ENCODE measurements around the gene SPACA6. TPM values are rescaled to one million over a fixed set of nuclear protein-coding genes. Genes with fewer than 3 reads are reported as not detected.

The SPACA6 gene
- total and polyA plus RNA-seq, 5 donors: 15.0 to 25.7 (median 17.0) TPM

Small RNA genes lying within 50 kb of the gene (microRNA-seq; reads per million reads assigned to microRNA genes)
- 4,074 to 8,630 reads per million in 2 donors for gene MIR125A
- 4,300 to 10,926 reads per million in 2 donors for gene MIR99B
- gene MIRLET7E: 5,943 to 10,734 reads per million in 2 donors

Other genes with a start within 250 kb of the SPACA6 start
- gene SIGLEC8, start 234.9 kb upstream of the SPACA6 start, total RNA-seq: not detected
- not detected for gene SIGLEC8, start 234.9 kb upstream of the SPACA6 start, polyA plus RNA-seq
- gene CEACAM18, start 214.8 kb upstream of the SPACA6 start, total RNA-seq: not detected
- gene CEACAM18, start 214.8 kb upstream of the SPACA6 start, polyA plus RNA-seq: not detected
- gene SIGLEC12, start 191.5 kb upstream of the SPACA6 start, total RNA-seq: under 1 TPM in 1 of 4 donors, not detected in 3; 0.36 TPM
- 0.05 TPM for gene SIGLEC12, start 191.5 kb upstream of the SPACA6 start, polyA plus RNA-seq
- under 1 TPM in 3 of 4 donors, not detected in 1; 0.25 to 0.37 (median 0.35) TPM for gene SIGLEC6, start 161.7 kb upstream of the SPACA6 start, total RNA-seq
- gene SIGLEC6, start 161.7 kb upstream of the SPACA6 start, polyA plus RNA-seq: not detected
- gene ZNF175, start 122.0 kb upstream of the SPACA6 start, total RNA-seq: 10 to 100 TPM in 2 of 4 donors, 1 to 10 TPM in 2; 8.7 to 12.4 (median 10.1) TPM
- 3.3 TPM for gene ZNF175, start 122.0 kb upstream of the SPACA6 start, polyA plus RNA-seq
- gene SIGLEC5, start 62.9 kb upstream of the SPACA6 start, total RNA-seq: 1 to 10 TPM in 1 of 4 donors, under 1 TPM in 2, not detected in 1; 0.20 to 1.2 (median 0.88) TPM
- not detected for gene SIGLEC5, start 62.9 kb upstream of the SPACA6 start, polyA plus RNA-seq
- 1 to 10 TPM; 1.7 to 5.5 (median 3.8) TPM for gene SIGLEC14, start 46.5 kb upstream of the SPACA6 start, total RNA-seq
- gene SIGLEC14, start 46.5 kb upstream of the SPACA6 start, polyA plus RNA-seq: 0.75 TPM
- gene HAS1, start 30.7 kb downstream of the SPACA6 start, total RNA-seq: 1 to 10 TPM in 3 of 4 donors, under 1 TPM in 1; 0.40 to 1.2 (median 1.1) TPM
- gene HAS1, start 30.7 kb downstream of the SPACA6 start, polyA plus RNA-seq: 1.7 TPM
- 10 to 100 TPM in 1 of 4 donors, 1 to 10 TPM in 3; 3.6 to 15.1 (median 7.0) TPM for gene FPR1, start 58.5 kb downstream of the SPACA6 start, total RNA-seq
- 0.97 TPM for gene FPR1, start 58.5 kb downstream of the SPACA6 start, polyA plus RNA-seq
- gene FPR2, start 67.8 kb downstream of the SPACA6 start, total RNA-seq: 1 to 10 TPM in 2 of 4 donors, under 1 TPM in 2; 0.42 to 1.4 (median 1.0) TPM
- gene FPR2, start 67.8 kb downstream of the SPACA6 start, polyA plus RNA-seq: 0.09 TPM
- gene FPR3, start 101.8 kb downstream of the SPACA6 start, total RNA-seq: 10 to 100 TPM in 1 of 4 donors, 1 to 10 TPM in 3; 4.2 to 11.8 (median 7.8) TPM
- 1.6 TPM for gene FPR3, start 101.8 kb downstream of the SPACA6 start, polyA plus RNA-seq
- 10 to 100 TPM in 3 of 4 donors, 1 to 10 TPM in 1; 8.4 to 14.2 (median 10.5) TPM for gene ZNF577, start 194.6 kb downstream of the SPACA6 start, total RNA-seq
- gene ZNF577, start 194.6 kb downstream of the SPACA6 start, polyA plus RNA-seq: 9.3 TPM
- 10 to 100 TPM; 11.2 to 14.1 (median 11.7) TPM for gene ZNF649, start 211.7 kb downstream of the SPACA6 start, total RNA-seq
- gene ZNF649, start 211.7 kb downstream of the SPACA6 start, polyA plus RNA-seq: 5.2 TPM
- 1 to 10 TPM; 3.4 to 6.2 (median 5.3) TPM for gene ZNF613, start 234.1 kb downstream of the SPACA6 start, total RNA-seq
- gene ZNF613, start 234.1 kb downstream of the SPACA6 start, polyA plus RNA-seq: 3.9 TPM

All from right cardiac atrium (tissue), 5 donors.